H9 (cell line): ENCODE results near the gene CYSTM1. TPM values are rescaled to one million over a fixed set of nuclear protein-coding genes. Genes with fewer than 3 reads are reported as not detected.

Experiments
- DNase-seq: peaks from one replicate; pipeline ENCODE4 v3.0.0-alpha.2; 2017
- H2AFZ ChIP-seq: one replicate; pipeline ENCODE4 v1.6.1; 2013; ENCODE audit warnings: mild to moderate bottlenecking, low read length, control low read depth, moderate library complexity
- H2AK5ac ChIP-seq: 2 replicates; pipeline ENCODE4 v1.6.1; 2013; ENCODE audit warnings: low read length, control low read depth, mixed read lengths; ENCODE audit not compliant: insufficient read length
- H2BK120ac ChIP-seq: one replicate; pipeline ENCODE4 v1.6.1; 2013; ENCODE audit warnings: low read depth, mild to moderate bottlenecking, low read length, control low read depth, inconsistent platforms; ENCODE audit not compliant: poor library complexity, severe bottlenecking
- H2BK12ac ChIP-seq: 2 replicates; pipeline ENCODE4 v1.6.1; 2013; ENCODE audit warnings: low read length, control low read depth, mixed read lengths, low read depth; ENCODE audit not compliant: insufficient read length
- H2BK15ac ChIP-seq: 2 replicates; pipeline ENCODE4 v1.6.1; 2013; ENCODE audit warnings: low read depth, low read length, control low read depth
- H2BK20ac ChIP-seq: one replicate; pipeline ENCODE4 v1.6.1; 2013; ENCODE audit warnings: low read depth, mild to moderate bottlenecking, low read length, control low read depth, inconsistent platforms; ENCODE audit not compliant: poor library complexity, severe bottlenecking
- H2BK5ac ChIP-seq: 2 replicates; pipeline ENCODE4 v1.6.1; 2013; ENCODE audit warnings: low read length, control low read depth, mixed read lengths; ENCODE audit not compliant: insufficient read length
- H3K14ac ChIP-seq: 2 replicates; pipeline ENCODE4 v1.6.1; 2013; ENCODE audit warnings: low read length, control low read depth; ENCODE audit not compliant: insufficient read depth
- H3K18ac ChIP-seq: 2 replicates; pipeline ENCODE4 v1.6.1; 2013; ENCODE audit warnings: low read depth, mild to moderate bottlenecking, mixed read lengths, low read length, control low read depth; ENCODE audit not compliant: insufficient read length
- H3K23ac ChIP-seq: 2 replicates; pipeline ENCODE4 v1.6.1; 2013; ENCODE audit warnings: low read length, control low read depth, mixed read lengths, low read depth; ENCODE audit not compliant: insufficient read length
- H3K23me2 ChIP-seq: 2 replicates; pipeline ENCODE4 v1.6.1; 2013; ENCODE audit warnings: low read depth, mild to moderate bottlenecking, mixed read lengths, low read length, control low read depth; ENCODE audit not compliant: insufficient read length, poor library complexity, severe bottlenecking
- H3K27ac ChIP-seq: 2 replicates; pipeline ENCODE4 v1.5.1; 2013; ENCODE audit warnings: low read length, control low read depth, mixed read lengths, low read depth; ENCODE audit not compliant: insufficient read length
- H3K27me3 ChIP-seq: 2 replicates; pipeline ENCODE4 v1.6.1; 2013; ENCODE audit warnings: low read length, control low read depth, inconsistent platforms; ENCODE audit not compliant: insufficient read depth
- H3K4ac ChIP-seq: 2 replicates; pipeline ENCODE4 v1.6.1; 2013; ENCODE audit warnings: low read depth, mild to moderate bottlenecking, control low read depth, inconsistent platforms, low read length, moderate library complexity
- H3K4me1 ChIP-seq: 2 replicates; pipeline ENCODE4 v1.6.1; 2013; ENCODE audit warnings: low read length, control low read depth, inconsistent platforms; ENCODE audit not compliant: insufficient read depth
- H3K4me2 ChIP-seq: 2 replicates; pipeline ENCODE4 v1.6.1; 2013; ENCODE audit warnings: low read length, control low read depth, mixed read lengths; ENCODE audit not compliant: insufficient read length, insufficient read depth
- H3K56ac ChIP-seq: 2 replicates; pipeline ENCODE4 v1.6.1; 2013; ENCODE audit warnings: low read depth, mild to moderate bottlenecking, mixed read lengths, low read length, control low read depth; ENCODE audit not compliant: insufficient read length
- H3K79me1 ChIP-seq: 2 replicates; pipeline ENCODE4 v1.6.1; 2013; ENCODE audit warnings: low read depth, mild to moderate bottlenecking, moderate library complexity, low read length, control low read depth, inconsistent platforms; ENCODE audit not compliant: insufficient read depth, poor library complexity, severe bottlenecking
- H3K79me2 ChIP-seq: 2 replicates; pipeline ENCODE4 v1.6.1; 2013; ENCODE audit warnings: low read length, control low read depth, inconsistent platforms; ENCODE audit not compliant: insufficient read depth
- H3K9ac ChIP-seq: 2 replicates; pipeline ENCODE4 v1.6.1; 2013; ENCODE audit warnings: low read length, control low read depth, mixed read lengths; ENCODE audit not compliant: insufficient read length; ENCODE audit errors: extremely low read depth
- H3K9me3 ChIP-seq: one replicate; pipeline ENCODE4 v1.6.1; 2013; ENCODE audit warnings: low read depth, low read length, inconsistent platforms; ENCODE audit not compliant: control insufficient read depth
- H3T11ph ChIP-seq: one replicate; pipeline ENCODE4 v1.6.1; 2013; ENCODE audit warnings: mild to moderate bottlenecking, low read length, control low read depth, inconsistent platforms
- H4K20me1 ChIP-seq: one replicate; pipeline ENCODE4 v1.6.1; 2013; ENCODE audit not compliant: control insufficient read depth, insufficient read length, insufficient read depth
- H4K5ac ChIP-seq: 2 replicates; pipeline ENCODE4 v1.6.1; 2013; ENCODE audit warnings: low read depth, mild to moderate bottlenecking, mixed read lengths, low read length, control low read depth; ENCODE audit not compliant: insufficient read length
- H4K8ac ChIP-seq: replicated peaks from 2 replicates; pipeline ENCODE4 v1.6.1; 2013; ENCODE audit warnings: low read length, control low read depth, mixed read lengths, low read depth; ENCODE audit not compliant: insufficient read length
- H4K91ac ChIP-seq: 2 replicates; pipeline ENCODE4 v1.6.1; 2013; ENCODE audit warnings: low read depth, mild to moderate bottlenecking, moderate library complexity, mixed read lengths, low read length, control low read depth; ENCODE audit not compliant: insufficient read length
- H3K27ac Mint-ChIP-seq, 3 experiments: 2 replicates in 2 of 3; 3 replicates in 1 of 3; pipeline ENCODE4 v1.8.0; 2020 to 2021; ENCODE audit warnings: mixed read lengths in 3 of 3, mild to moderate bottlenecking in 1 of 3, moderate library complexity in 1 of 3
- H3K27me3 Mint-ChIP-seq: 2 replicates; pipeline ENCODE4 v1.8.0; 2021; ENCODE audit warnings: low read depth, mild to moderate bottlenecking, moderate library complexity, mixed read lengths
- H3K36me3 Mint-ChIP-seq, 3 experiments: 2 replicates in 2 of 3; 3 replicates in 1 of 3; pipeline ENCODE4 v1.8.0; 2020 to 2021; ENCODE audit warnings: low read depth in 3 of 3, mixed read lengths in 3 of 3; ENCODE audit not compliant: insufficient read depth in 1 of 3
- H3K4me1 Mint-ChIP-seq, 2 experiments: 2 replicates each; pipeline ENCODE4 v1.8.0; 2020; ENCODE audit warnings: mixed read lengths in 2 of 2
- H3K4me3 Mint-ChIP-seq, 2 experiments: 2 replicates in 1 of 2; 3 replicates in 1 of 2; pipeline ENCODE4 v1.8.0; 2020 to 2021; ENCODE audit warnings: mild to moderate bottlenecking in 2 of 2, mixed read lengths in 2 of 2, moderate library complexity in 1 of 2
- H3K9me3 Mint-ChIP-seq, 2 experiments: 2 replicates in 1 of 2; 3 replicates in 1 of 2; pipeline ENCODE4 v1.8.0; 2020; ENCODE audit warnings: mild to moderate bottlenecking in 2 of 2, mixed read lengths in 2 of 2, moderate library complexity in 1 of 2
- WGBS: extraction: QIAGEN DNeasy Blood & Tissue Kit; methylation state at CpG from one replicate; pipeline ENCODE4 v1.1.7; 2013; ENCODE audit warnings: missing lambda C conversion rate, low lambda C conversion rate, mixed read lengths; ENCODE audit not compliant: insufficient read length; ENCODE audit errors: extremely low coverage; 5-methylcytosine and 5-hydroxymethylcytosine counted together
- total RNA-seq: library from RNA; stranded (reverse); gene quantifications from 2 replicates; pipeline ENCODE4 v1.2.1, GENCODE V29; 2021
- TF ChIP-seq, protein P1 (sequence below): fragments of 200-600 bp; sonication (generic); conservative IDR thresholded peaks from 3 replicates; pipeline ENCODE4 v1.8.0; 2021; ENCODE audit warnings: antibody characterized with exemption, mild to moderate bottlenecking

CYSTM1 gene
- total RNA-seq, 1 experiment from 2014 or later: 20.6 TPM

DNA sequence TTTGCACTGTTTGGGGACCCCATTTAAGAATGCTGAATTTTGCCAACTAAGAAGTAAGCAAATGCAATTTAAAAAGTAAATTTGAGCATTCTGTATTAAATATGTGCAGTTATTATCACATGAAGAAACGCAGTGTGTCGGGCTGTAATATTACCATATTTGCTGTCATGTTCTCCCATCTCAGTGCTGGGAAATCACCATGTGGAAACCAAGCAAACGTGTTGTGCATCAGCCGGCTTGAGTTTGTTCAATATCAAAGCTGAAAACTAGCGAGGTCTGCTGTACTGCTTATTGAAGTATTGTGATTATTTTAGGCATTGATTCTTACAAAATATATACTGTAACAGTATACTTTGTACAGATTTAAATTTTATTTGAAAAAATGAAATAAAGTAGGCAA, 46.6 kb upstream of the CYSTM1 start:
- H3K23me2 ChIP-seq: no peaks in the 10 kb centered on the region
- Mint-ChIP-seq H3K27me3 (peaks cover 14% of the 10 kb centered on the region; the same call in 1 of the 2 replicates), H3K27ac (no peak overlapping the region), H3K4me3 (no peak overlapping the region), H3K9me3 (no peaks in the 10 kb centered on the region), H3K36me3 (no peaks in the 10 kb centered on the region), H3K4me1 (peaks cover 12 to 17% of the 10 kb centered on the region in 2 experiments)
- no peak overlapping the region for H2BK20ac ChIP-seq
- H2BK5ac ChIP-seq: no peak overlapping the region
- no peak overlapping the region for H3K56ac ChIP-seq
- H3K9me3 ChIP-seq: no peaks in the 10 kb centered on the region
- no peak overlapping the region for H4K91ac ChIP-seq
- DNase-seq: no peak
- H3T11ph ChIP-seq: no peak overlapping the region
- no peaks in the 10 kb centered on the region for H4K20me1 ChIP-seq
- no peak overlapping the region for H3K27ac ChIP-seq
- H3K4me1 ChIP-seq: peaks cover 3% of the 10 kb centered on the region; the same call in 1 of the 2 replicates
- WGBS: no CpG with 5 or more reads among the region's 5 CpGs
- H3K14ac ChIP-seq: no peak overlapping the region
- no peak overlapping the region for H2AFZ ChIP-seq
- no peak overlapping the region for H3K4me2 ChIP-seq
- H3K9ac ChIP-seq: no peak overlapping the region
- H3K18ac ChIP-seq: no peak overlapping the region
- H2AK5ac ChIP-seq: no peak overlapping the region
- H2BK12ac ChIP-seq: no peak overlapping the region
- no peak overlapping the region for H3K4ac ChIP-seq
- no peaks in the 10 kb centered on the region for H3K27me3 ChIP-seq
- no peak overlapping the region for H2BK15ac ChIP-seq
- no peak overlapping the region for H4K5ac ChIP-seq
- TF ChIP-seq, protein P1, sequence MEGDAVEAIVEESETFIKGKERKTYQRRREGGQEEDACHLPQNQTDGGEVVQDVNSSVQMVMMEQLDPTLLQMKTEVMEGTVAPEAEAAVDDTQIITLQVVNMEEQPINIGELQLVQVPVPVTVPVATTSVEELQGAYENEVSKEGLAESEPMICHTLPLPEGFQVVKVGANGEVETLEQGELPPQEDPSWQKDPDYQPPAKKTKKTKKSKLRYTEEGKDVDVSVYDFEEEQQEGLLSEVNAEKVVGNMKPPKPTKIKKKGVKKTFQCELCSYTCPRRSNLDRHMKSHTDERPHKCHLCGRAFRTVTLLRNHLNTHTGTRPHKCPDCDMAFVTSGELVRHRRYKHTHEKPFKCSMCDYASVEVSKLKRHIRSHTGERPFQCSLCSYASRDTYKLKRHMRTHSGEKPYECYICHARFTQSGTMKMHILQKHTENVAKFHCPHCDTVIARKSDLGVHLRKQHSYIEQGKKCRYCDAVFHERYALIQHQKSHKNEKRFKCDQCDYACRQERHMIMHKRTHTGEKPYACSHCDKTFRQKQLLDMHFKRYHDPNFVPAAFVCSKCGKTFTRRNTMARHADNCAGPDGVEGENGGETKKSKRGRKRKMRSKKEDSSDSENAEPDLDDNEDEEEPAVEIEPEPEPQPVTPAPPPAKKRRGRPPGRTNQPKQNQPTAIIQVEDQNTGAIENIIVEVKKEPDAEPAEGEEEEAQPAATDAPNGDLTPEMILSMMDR: no peak
- H3K23ac ChIP-seq: no peak overlapping the region
- H4K8ac ChIP-seq: no peak overlapping the region
- no peaks in the 10 kb centered on the region for H3K79me2 ChIP-seq
- H3K79me1 ChIP-seq: no peaks in the 10 kb centered on the region
- no peak overlapping the region for H2BK120ac ChIP-seq
